ENCODE data around the gene ACACA. TPM values are rescaled to one million over a fixed set of nuclear protein-coding genes. Genes with fewer than 3 reads are reported as not detected.

Gene ACACA
- total and polyA plus RNA-seq, 3 experiments from 2014 or later, result 7.5 to 51.1 (median 41.3) TPM

GRCh38 chr17:37391146-37391545, 15.5 kb downstream of the ACACA start:
- H3K27ac ChIP-seq (ENCODE audit: low read depth, low read length), result no peak overlapping the region
- no peak overlapping the region for H3K4me3 ChIP-seq (ENCODE audit: low read length)
- H3K9me3 Mint-ChIP-seq, result no peaks in the 10 kb centered on the region
- no peaks in the 10 kb centered on the region for H3K27me3 ChIP-seq (ENCODE audit: insufficient read depth, low read length, poor library complexity, severe bottlenecking)
- no peaks in the 10 kb centered on the region for H3K4me1 ChIP-seq (ENCODE audit: insufficient read depth, low read length)
- DNase-seq, result no peak
- H3K27ac Mint-ChIP-seq, result no peak overlapping the region
- no peaks in the 10 kb centered on the region for H3K36me3 ChIP-seq (ENCODE audit: insufficient read depth, low read length)
- peaks cover 7 to 14% (median 13%) of the 10 kb centered on the region in 3 donors for H3K4me1 Mint-ChIP-seq
- POLR2A ChIA-PET, result no interaction called here
- H3K4me3 Mint-ChIP-seq, result no peak overlapping the region
- H3K36me3 Mint-ChIP-seq, result no peaks in the 10 kb centered on the region
- H3K27me3 Mint-ChIP-seq, result no peaks in the 10 kb centered on the region
- no peaks in the 10 kb centered on the region for H3K9me3 ChIP-seq (ENCODE audit: low read length)
- CTCF ChIA-PET, result interaction anchor here (0.9 kb wide), 1 partner anchor 165 kb away, joined by 3 read pairs; no protein-coding TSS in a partner anchor

DNA sequence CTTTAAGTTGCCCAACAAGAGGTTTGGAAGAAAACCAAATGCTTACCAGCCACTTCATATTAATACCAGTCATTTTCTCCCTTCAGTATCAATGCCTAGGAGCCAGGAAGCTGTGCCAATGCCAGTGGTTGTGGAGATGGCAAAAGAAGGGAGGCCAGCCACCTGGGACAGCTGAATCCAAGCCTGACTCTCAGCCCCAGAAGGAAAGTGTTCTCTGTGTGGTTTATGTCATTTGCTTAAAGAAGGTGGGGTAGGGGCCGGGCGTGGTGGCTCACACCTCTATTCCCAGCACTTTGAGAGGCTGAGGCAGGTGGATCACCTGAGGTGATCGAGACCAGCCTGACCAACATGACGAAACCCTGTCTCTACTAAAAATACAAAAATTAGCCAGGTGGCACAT, 17.5 kb downstream of the ACACA start:
- POLR2A ChIA-PET, result no interaction called here

DNA sequence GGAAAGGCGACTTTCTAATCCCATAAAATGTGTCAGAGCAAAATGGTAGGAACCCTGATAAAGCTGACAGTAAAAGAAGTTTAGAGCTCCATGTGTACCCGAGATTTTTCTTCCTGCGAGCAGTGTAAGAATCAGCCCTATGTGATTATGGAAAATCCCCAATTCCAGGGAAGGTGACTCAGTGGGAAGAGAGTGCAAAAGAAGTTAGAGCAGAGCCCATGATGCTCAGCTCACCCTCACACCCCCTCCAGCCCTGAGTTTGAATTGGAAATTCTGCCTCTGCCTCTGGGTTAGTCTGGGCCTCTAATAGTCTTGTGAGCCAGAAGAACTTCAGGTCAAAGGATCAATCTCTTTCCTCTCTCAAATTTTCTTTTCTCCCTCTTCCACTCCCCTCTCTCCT, 18.4 kb downstream of the ACACA start:
- H3K27me3 ChIP-seq (ENCODE audit: insufficient read depth, low read length, poor library complexity, severe bottlenecking), result no peaks in the 10 kb centered on the region
- H3K4me3 ChIP-seq (ENCODE audit: low read length), result no peak overlapping the region
- DNase-seq, result no peak
- Mint-ChIP-seq H3K27ac (peak overlapping the region in 3 of 8 donors; percentile 32 to 91 (median 36)), H3K4me1 (peaks cover 7 to 14% (median 13%) of the 10 kb centered on the region in 3 donors), H3K27me3 (no peaks in the 10 kb centered on the region), H3K36me3 (no peaks in the 10 kb centered on the region), H3K4me3 (no peak overlapping the region), H3K9me3 (no peaks in the 10 kb centered on the region)
- no peaks in the 10 kb centered on the region for H3K9me3 ChIP-seq (ENCODE audit: low read length)
- CTCF ChIA-PET, result interaction anchor here (0.7 kb wide), 1 partner anchor 15 kb away, joined by 3 read pairs; no protein-coding TSS in a partner anchor
- no peak overlapping the region for H3K27ac ChIP-seq (ENCODE audit: low read depth, low read length)
- H3K36me3 ChIP-seq (ENCODE audit: insufficient read depth, low read length), result no peaks in the 10 kb centered on the region
- POLR2A ChIA-PET, result no interaction called here
- H3K4me1 ChIP-seq (ENCODE audit: insufficient read depth, low read length), result no peaks in the 10 kb centered on the region

More for the DNA sequence above, 17.5 kb downstream of the ACACA start:
- Mint-ChIP-seq H3K27me3 (no peaks in the 10 kb centered on the region), H3K4me1 (peaks cover 7 to 14% (median 13%) of the 10 kb centered on the region in 3 donors), H3K9me3 (no peaks in the 10 kb centered on the region), H3K27ac (no peak overlapping the region), H3K4me3 (no peak overlapping the region), H3K36me3 (no peaks in the 10 kb centered on the region)
- Histone ChIP-seq H3K27ac (ENCODE audit: low read depth, low read length) (no peak overlapping the region), H3K36me3 (ENCODE audit: insufficient read depth, low read length) (no peaks in the 10 kb centered on the region), H3K9me3 (ENCODE audit: low read length) (no peaks in the 10 kb centered on the region), H3K4me1 (ENCODE audit: insufficient read depth, low read length) (no peaks in the 10 kb centered on the region), H3K27me3 (ENCODE audit: insufficient read depth, low read length, poor library complexity, severe bottlenecking) (no peaks in the 10 kb centered on the region), H3K4me3 (ENCODE audit: low read length) (no peak overlapping the region)
- CTCF ChIA-PET, result no interaction called here
- DNase-seq, result no peak

GRCh38 chr17:37386462-37386861, 20.2 kb downstream of the ACACA start:
- H3K36me3 Mint-ChIP-seq, result no peaks in the 10 kb centered on the region
- ChIA-PET CTCF (interaction anchor here (0.5 to 2.8 kb wide), 2 partner anchors 13 to 18 kb away, joined by 3 to 9 read pairs; no protein-coding TSS in a partner anchor), POLR2A (no interaction called here)
- Histone ChIP-seq H3K4me3 (ENCODE audit: low read length) (no peak overlapping the region), H3K36me3 (ENCODE audit: insufficient read depth, low read length) (no peaks in the 10 kb centered on the region), H3K27ac (ENCODE audit: low read depth, low read length) (no peak overlapping the region), H3K27me3 (ENCODE audit: insufficient read depth, low read length, poor library complexity, severe bottlenecking) (no peaks in the 10 kb centered on the region), H3K4me1 (ENCODE audit: insufficient read depth, low read length) (no peaks in the 10 kb centered on the region), H3K9me3 (ENCODE audit: low read length) (no peaks in the 10 kb centered on the region)
- peaks cover 0 to 1% of the 10 kb centered on the region in 2 donors for H3K27me3 Mint-ChIP-seq
- no peak overlapping the region for H3K4me3 Mint-ChIP-seq
- no peaks in the 10 kb centered on the region for H3K9me3 Mint-ChIP-seq
- no peak for DNase-seq
- no peak overlapping the region for H3K27ac Mint-ChIP-seq
- peaks cover under 1 to 4% (median 2%) of the 10 kb centered on the region in 3 donors for H3K4me1 Mint-ChIP-seq

GRCh38 chr17:37385474-37385990, 21.1 kb downstream of the ACACA start:
- no peaks in the 10 kb centered on the region for H3K9me3 ChIP-seq (ENCODE audit: low read length)
- no peak for DNase-seq
- no peaks in the 10 kb centered on the region for H3K27me3 ChIP-seq (ENCODE audit: insufficient read depth, low read length, poor library complexity, severe bottlenecking)
- CTCF ChIA-PET, result interaction anchor here (1.3 to 2.8 kb wide), 2 partner anchors 9 to 12 kb away, joined by 3 to 9 read pairs; partner anchors contain the start of gene C17orf78
- Mint-ChIP-seq H3K27me3 (peaks cover 0 to 1% of the 10 kb centered on the region in 2 donors), H3K9me3 (no peaks in the 10 kb centered on the region), H3K27ac (no peak overlapping the region), H3K36me3 (no peaks in the 10 kb centered on the region), H3K4me1 (no peaks in the 10 kb centered on the region), H3K4me3 (no peak overlapping the region)
- no peak overlapping the region for H3K27ac ChIP-seq (ENCODE audit: low read depth, low read length)
- H3K4me1 ChIP-seq (ENCODE audit: insufficient read depth, low read length), result no peaks in the 10 kb centered on the region
- no peaks in the 10 kb centered on the region for H3K36me3 ChIP-seq (ENCODE audit: insufficient read depth, low read length)
- POLR2A ChIA-PET, result no interaction called here
- H3K4me3 ChIP-seq (ENCODE audit: low read length), result no peak overlapping the region

GRCh38 chr17:37384560-37385149, 22.0 kb downstream of the ACACA start:
- no peak overlapping the region for H3K4me3 Mint-ChIP-seq
- no peak overlapping the region for H3K4me3 ChIP-seq (ENCODE audit: low read length)
- H3K4me1 Mint-ChIP-seq, result no peaks in the 10 kb centered on the region
- H3K4me1 ChIP-seq (ENCODE audit: insufficient read depth, low read length), result no peaks in the 10 kb centered on the region
- no peaks in the 10 kb centered on the region for H3K27me3 ChIP-seq (ENCODE audit: insufficient read depth, low read length, poor library complexity, severe bottlenecking)
- ChIA-PET POLR2A (no interaction called here), CTCF (interaction anchor here (1.3 kb wide), 1 partner anchor 8 kb away, joined by 3 read pairs; the partner anchor contains the start of gene C17orf78)
- H3K27ac Mint-ChIP-seq, result peak overlapping the region in 1 of 8 donors; percentile 44
- no peaks in the 10 kb centered on the region for H3K9me3 Mint-ChIP-seq
- DNase-seq, result no peak
- no peaks in the 10 kb centered on the region for H3K9me3 ChIP-seq (ENCODE audit: low read length)
- no peaks in the 10 kb centered on the region for H3K36me3 ChIP-seq (ENCODE audit: insufficient read depth, low read length)
- H3K27me3 Mint-ChIP-seq, result peaks cover 0 to 1% of the 10 kb centered on the region in 2 donors
- H3K36me3 Mint-ChIP-seq, result no peaks in the 10 kb centered on the region
- H3K27ac ChIP-seq (ENCODE audit: low read depth, low read length), result no peak overlapping the region

- Mint-ChIP-seq H3K4me1 (no peaks in the 10 kb centered on the region), H3K27me3 (peaks cover 0 to 1% of the 10 kb centered on the region in 2 donors), H3K36me3 (no peaks in the 10 kb centered on the region), H3K9me3 (no peaks in the 10 kb centered on the region), H3K27ac (no peak overlapping the region), H3K4me3 (no peak overlapping the region)
- no peak for DNase-seq
- Histone ChIP-seq H3K4me1 (ENCODE audit: insufficient read depth, low read length) (no peaks in the 10 kb centered on the region), H3K4me3 (ENCODE audit: low read length) (no peak overlapping the region), H3K9me3 (ENCODE audit: low read length) (no peaks in the 10 kb centered on the region), H3K27me3 (ENCODE audit: insufficient read depth, low read length, poor library complexity, severe bottlenecking) (no peaks in the 10 kb centered on the region), H3K27ac (ENCODE audit: low read depth, low read length) (no peak overlapping the region), H3K36me3 (ENCODE audit: insufficient read depth, low read length) (no peaks in the 10 kb centered on the region)
- CTCF ChIA-PET, result no interaction called here
- POLR2A ChIA-PET, result no interaction called here
Observed at GRCh38 chr17:37382056-37382455, 24.6 kb downstream of the ACACA start.

DNA sequence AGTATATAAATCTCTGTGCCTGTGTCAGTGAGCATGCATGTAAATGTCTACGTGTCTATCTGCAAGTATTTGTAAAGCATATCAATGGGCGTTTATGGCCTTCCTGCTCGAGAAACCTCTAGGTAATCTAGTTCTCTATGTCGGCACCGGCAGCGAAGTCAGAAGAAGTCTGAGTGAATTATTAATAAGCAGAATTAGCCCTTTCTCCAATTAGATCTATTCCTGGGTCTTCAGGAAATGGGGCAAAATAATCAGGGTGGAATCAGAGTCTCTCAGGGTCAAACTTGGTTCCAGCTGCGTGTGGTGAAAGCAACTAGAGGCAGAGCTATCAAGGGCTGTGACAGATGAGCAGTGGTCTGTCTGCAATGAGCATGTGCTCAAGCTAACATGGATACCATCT, 30.9 kb downstream of the ACACA start, which contains the start of gene C17orf78:
TSS of gene C17orf78 (plus strand) at position 280 of the 400 bp plus-strand sequence. CDS start at position 388, 108 bp downstream.
- Mint-ChIP-seq H3K36me3 (no peaks in the 10 kb centered on the region), H3K27ac (no peak within 1 kb of the TSS), H3K4me3 (no peak within 1 kb of the TSS), H3K27me3 (no peaks in the 10 kb centered on the region), H3K4me1 (peaks cover 0 to 6% (median 4%) of the 10 kb centered on the region in 3 donors), H3K9me3 (no peaks in the 10 kb centered on the region)
- no peaks in the 10 kb centered on the region for H3K4me1 ChIP-seq (ENCODE audit: insufficient read depth, low read length)
- DNase-seq, result no peak
- H3K36me3 ChIP-seq (ENCODE audit: insufficient read depth, low read length), result no peaks in the 10 kb centered on the region
- no peak within 1 kb of the TSS for H3K27ac ChIP-seq (ENCODE audit: low read depth, low read length)
- no peaks in the 10 kb centered on the region for H3K9me3 ChIP-seq (ENCODE audit: low read length)
- no peak within 1 kb of the TSS for H3K4me3 ChIP-seq (ENCODE audit: low read length)
- no peaks in the 10 kb centered on the region for H3K27me3 ChIP-seq (ENCODE audit: insufficient read depth, low read length, poor library complexity, severe bottlenecking)
- ChIA-PET POLR2A (no interaction called here), CTCF (interaction anchor here (1.3 kb wide), 1 partner anchor 10 kb away, joined by 3 read pairs; no protein-coding TSS in a partner anchor)

All from CD8-positive, alpha-beta memory T cell (primary cell).